Lower lobe of right lung (tissue), 2 donors: ENCODE results near the gene HOXC5. TPM values are rescaled to one million over a fixed set of nuclear protein-coding genes. Genes with fewer than 3 reads are reported as not detected.
A peak's percentile ranks its signal among the peaks of the same experiment; 100 is the strongest.

Source experiments
- ATAC-seq, 2 donors: fragments of 200-7000 bp; cut with Tn5 transposase; one replicate each; pipeline ENCODE4 v1.9.1; 2020 to 2022; ENCODE audit warnings: mild to moderate bottlenecking in 2 of 2, moderate library complexity in 2 of 2
- DNase-seq: peaks from one replicate; pipeline ENCODE4 v3.0.0-alpha.2; 2020
- H3K27ac ChIP-seq: fragments of 200-600 bp; one replicate; pipeline ENCODE4 v1.8.0; 2022
- H3K27me3 ChIP-seq: fragments of 200-600 bp; one replicate; pipeline ENCODE4 v1.8.0; 2022; ENCODE audit warnings: low read depth
- H3K36me3 ChIP-seq: fragments of 200-600 bp; one replicate; pipeline ENCODE4 v1.8.0; 2022; ENCODE audit warnings: mild to moderate bottlenecking
- H3K4me1 ChIP-seq: fragments of 200-600 bp; one replicate; pipeline ENCODE4 v1.8.0; 2022
- H3K4me3 ChIP-seq: fragments of 200-600 bp; one replicate; pipeline ENCODE4 v1.8.0; 2022; ENCODE audit warnings: mild to moderate bottlenecking
- H3K9me3 ChIP-seq: fragments of 200-600 bp; one replicate; pipeline ENCODE4 v1.8.0; 2022
- CTCF ChIP-seq: fragments of 200-600 bp; IDR thresholded peaks from one replicate; pipeline ENCODE4 v1.8.0; 2022; ENCODE audit warnings: antibody characterized with exemption, mild to moderate bottlenecking
- intact Hi-C: fragments of 100-400 bp; cut with DNase I; formaldehyde crosslinking; loops from one replicate; pipeline ENCODE4 v1.11.0; 2022
- total RNA-seq: library from RNA; stranded (reverse); fragmentation: NEBNext Ultra II Directional; extraction: Animal tissue kit (Norgen Biotek cat#: 25700); gene quantifications from one replicate; pipeline ENCODE4 v1.2.1, GENCODE V29; 2021
- donor health status: DM: no; HTN: yes; CAD: no; lungs with severe emphysema.

Gene HOXC5
- total RNA-seq, 1 donor from 2014 or later, result not detected

- intact Hi-C loops, result no loop called here
- Histone ChIP-seq H3K4me1 (peaks cover 33% of the 10 kb centered on the region), H3K27me3 (peaks cover 100% of the 10 kb centered on the region), H3K27ac (no peak overlapping the region), H3K4me3 (peak overlapping the region; percentile 3), H3K9me3 (no peaks in the 10 kb centered on the region), H3K36me3 (no peaks in the 10 kb centered on the region)
- DNase-seq (no peak), ATAC-seq (peak in 1 of 2 donors; percentile 24)
- no peak for TF ChIP-seq CTCF
Measured at GRCh38 chr12:53994264-53995001, 38.4 kb upstream of the HOXC5 start.

- TF ChIP-seq CTCF, result no peak
Measured at GRCh38 chr12:53995002-53995377, 37.9 kb upstream of the HOXC5 start.

GRCh38 chr12:53995378-53996239 lies 37.2 kb upstream of the HOXC5 start:
- Histone ChIP-seq H3K27ac (no peak overlapping the region), H3K4me1 (peaks cover 42% of the 10 kb centered on the region), H3K36me3 (no peaks in the 10 kb centered on the region), H3K9me3 (no peaks in the 10 kb centered on the region), H3K4me3 (peak overlapping the region; percentile 52), H3K27me3 (peaks cover 100% of the 10 kb centered on the region)
- DNase-seq (no peak), ATAC-seq (peak; percentile 56 to 71)
- TF ChIP-seq CTCF, result no peak
- intact Hi-C loops, result no loop called here

More at GRCh38 chr12:53995002-53995377, 37.9 kb upstream of the HOXC5 start:
- peaks cover 100% of the 10 kb centered on the region for H3K27me3 ChIP-seq
- peaks cover 37% of the 10 kb centered on the region for H3K4me1 ChIP-seq
- H3K4me3 ChIP-seq, result peak overlapping the region; percentile 52
- no peak for ATAC-seq
- no peaks in the 10 kb centered on the region for H3K36me3 ChIP-seq
- intact Hi-C loops, result no loop called here
- no peak for DNase-seq
- H3K9me3 ChIP-seq, result no peaks in the 10 kb centered on the region
- no peak overlapping the region for H3K27ac ChIP-seq

- H3K9me3 ChIP-seq, result no peaks in the 10 kb centered on the region
- ATAC-seq (peak in 1 of 2 donors; percentile 3), DNase-seq (no peak)
- no peak for TF ChIP-seq CTCF
- H3K36me3 ChIP-seq, result no peaks in the 10 kb centered on the region
- peak overlapping the region; percentile 52 for H3K4me3 ChIP-seq
- H3K4me1 ChIP-seq, result peaks cover 42% of the 10 kb centered on the region
- H3K27ac ChIP-seq, result no peak overlapping the region
- peaks cover 100% of the 10 kb centered on the region for H3K27me3 ChIP-seq
- intact Hi-C loops, result no loop called here
Measured at GRCh38 chr12:53996240-53997203, 36.3 kb upstream of the HOXC5 start.
